Measurements from ENCODE around the gene TBC1D22A. TPM values are rescaled to one million over a fixed set of nuclear protein-coding genes. Genes with fewer than 3 reads are reported as not detected.

TBC1D22A gene
- total and polyA plus RNA-seq, 2 experiments from 2014 or later = 9.6 to 13.3 TPM

DNA sequence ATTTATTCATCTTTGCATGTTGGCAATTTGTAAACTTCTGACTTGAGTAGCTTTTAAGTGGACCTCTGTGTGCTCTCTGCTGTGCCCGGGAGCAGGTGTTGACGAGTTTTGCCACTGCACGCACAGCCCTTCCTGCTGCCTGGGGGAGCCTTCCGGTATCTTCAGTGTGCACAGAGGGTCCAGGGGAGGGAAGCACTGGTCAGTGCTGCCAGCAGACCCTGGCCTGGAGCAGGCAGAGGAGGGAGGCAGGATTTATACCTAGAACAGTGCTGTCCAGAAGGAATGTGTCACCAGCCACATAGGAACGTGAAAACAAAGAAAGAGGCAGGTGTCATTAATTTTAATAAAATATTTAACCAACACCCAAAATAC, 403.6 kb downstream of the TBC1D22A start (continued):
- TF ChIP-seq, protein P1, sequence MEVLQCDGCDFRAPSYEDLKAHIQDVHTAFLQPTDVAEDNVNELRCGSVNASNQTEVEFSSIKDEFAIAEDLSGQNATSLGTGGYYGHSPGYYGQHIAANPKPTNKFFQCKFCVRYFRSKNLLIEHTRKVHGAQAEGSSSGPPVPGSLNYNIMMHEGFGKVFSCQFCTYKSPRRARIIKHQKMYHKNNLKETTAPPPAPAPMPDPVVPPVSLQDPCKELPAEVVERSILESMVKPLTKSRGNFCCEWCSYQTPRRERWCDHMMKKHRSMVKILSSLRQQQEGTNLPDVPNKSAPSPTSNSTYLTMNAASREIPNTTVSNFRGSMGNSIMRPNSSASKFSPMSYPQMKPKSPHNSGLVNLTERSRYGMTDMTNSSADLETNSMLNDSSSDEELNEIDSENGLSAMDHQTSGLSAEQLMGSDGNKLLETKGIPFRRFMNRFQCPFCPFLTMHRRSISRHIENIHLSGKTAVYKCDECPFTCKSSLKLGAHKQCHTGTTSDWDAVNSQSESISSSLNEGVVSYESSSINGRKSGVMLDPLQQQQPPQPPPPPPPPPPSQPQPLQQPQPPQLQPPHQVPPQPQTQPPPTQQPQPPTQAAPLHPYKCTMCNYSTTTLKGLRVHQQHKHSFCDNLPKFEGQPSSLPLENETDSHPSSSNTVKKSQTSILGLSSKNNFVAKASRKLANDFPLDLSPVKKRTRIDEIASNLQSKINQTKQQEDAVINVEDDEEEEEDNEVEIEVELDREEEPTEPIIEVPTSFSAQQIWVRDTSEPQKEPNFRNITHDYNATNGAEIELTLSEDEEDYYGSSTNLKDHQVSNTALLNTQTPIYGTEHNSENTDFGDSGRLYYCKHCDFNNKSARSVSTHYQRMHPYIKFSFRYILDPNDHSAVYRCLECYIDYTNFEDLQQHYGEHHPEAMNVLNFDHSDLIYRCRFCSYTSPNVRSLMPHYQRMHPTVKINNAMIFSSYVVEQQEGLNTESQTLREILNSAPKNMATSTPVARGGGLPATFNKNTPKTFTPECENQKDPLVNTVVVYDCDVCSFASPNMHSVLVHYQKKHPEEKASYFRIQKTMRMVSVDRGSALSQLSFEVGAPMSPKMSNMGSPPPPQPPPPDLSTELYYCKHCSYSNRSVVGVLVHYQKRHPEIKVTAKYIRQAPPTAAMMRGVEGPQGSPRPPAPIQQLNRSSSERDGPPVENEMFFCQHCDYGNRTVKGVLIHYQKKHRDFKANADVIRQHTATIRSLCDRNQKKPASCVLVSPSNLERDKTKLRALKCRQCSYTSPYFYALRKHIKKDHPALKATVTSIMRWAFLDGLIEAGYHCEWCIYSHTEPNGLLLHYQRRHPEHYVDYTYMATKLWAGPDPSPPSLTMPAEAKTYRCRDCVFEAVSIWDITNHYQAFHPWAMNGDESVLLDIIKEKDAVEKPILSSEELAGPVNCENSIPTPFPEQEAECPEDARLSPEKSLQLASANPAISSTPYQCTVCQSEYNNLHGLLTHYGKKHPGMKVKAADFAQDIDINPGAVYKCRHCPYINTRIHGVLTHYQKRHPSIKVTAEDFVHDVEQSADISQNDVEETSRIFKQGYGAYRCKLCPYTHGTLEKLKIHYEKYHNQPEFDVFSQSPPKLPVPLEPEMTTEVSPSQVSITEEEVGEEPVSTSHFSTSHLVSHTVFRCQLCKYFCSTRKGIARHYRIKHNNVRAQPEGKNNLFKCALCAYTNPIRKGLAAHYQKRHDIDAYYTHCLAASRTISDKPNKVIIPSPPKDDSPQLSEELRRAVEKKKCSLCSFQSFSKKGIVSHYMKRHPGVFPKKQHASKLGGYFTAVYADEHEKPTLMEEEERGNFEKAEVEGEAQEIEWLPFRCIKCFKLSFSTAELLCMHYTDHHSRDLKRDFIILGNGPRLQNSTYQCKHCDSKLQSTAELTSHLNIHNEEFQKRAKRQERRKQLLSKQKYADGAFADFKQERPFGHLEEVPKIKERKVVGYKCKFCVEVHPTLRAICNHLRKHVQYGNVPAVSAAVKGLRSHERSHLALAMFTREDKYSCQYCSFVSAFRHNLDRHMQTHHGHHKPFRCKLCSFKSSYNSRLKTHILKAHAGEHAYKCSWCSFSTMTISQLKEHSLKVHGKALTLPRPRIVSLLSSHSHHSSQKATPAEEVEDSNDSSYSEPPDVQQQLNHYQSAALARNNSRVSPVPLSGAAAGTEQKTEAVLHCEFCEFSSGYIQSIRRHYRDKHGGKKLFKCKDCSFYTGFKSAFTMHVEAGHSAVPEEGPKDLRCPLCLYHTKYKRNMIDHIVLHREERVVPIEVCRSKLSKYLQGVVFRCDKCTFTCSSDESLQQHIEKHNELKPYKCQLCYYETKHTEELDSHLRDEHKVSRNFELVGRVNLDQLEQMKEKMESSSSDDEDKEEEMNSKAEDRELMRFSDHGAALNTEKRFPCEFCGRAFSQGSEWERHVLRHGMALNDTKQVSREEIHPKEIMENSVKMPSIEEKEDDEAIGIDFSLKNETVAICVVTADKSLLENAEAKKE (CRISPR knock-in tag; IDR thresholded peaks at IDR 0.05) = no peak
- no peak for TF ChIP-seq CREB1 (CRISPR knock-in tag; IDR thresholded peaks at IDR 0.05; ENCODE audit: low read depth)

DNA sequence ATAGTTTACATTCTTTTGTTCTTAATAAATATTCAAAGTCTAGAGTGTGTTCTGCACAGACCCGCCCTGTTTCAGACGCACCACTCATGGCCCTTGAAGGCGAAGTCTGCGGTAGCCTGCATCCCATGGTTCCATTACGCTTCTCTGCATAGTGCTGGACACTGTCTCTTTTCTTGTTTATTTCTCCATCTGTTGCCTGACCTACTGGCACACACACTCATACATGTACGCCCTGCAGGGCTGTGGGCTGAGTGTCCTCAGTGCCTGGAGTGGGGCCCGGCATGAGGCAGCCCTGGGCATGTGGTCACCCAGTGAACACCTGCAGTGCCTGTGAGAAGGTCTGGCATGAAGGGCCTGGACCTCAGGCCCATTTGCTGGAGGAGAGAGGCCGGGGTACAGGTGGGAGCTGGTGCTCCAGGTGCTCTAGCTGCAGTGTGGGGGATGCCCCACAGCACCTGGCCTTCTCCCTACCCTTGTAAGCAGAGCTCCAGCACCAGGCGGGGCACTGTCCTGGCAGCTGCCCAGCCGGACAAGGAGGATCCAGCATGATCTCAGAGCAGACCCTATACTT, 404.1 kb downstream of the TBC1D22A start:
- H3K9me3 Mint-ChIP-seq = peaks cover 17% of the 10 kb centered on the region
- peaks cover 14% of the 10 kb centered on the region for H3K36me3 Mint-ChIP-seq (ENCODE audit: low read depth)
- Histone ChIP-seq H4K20me1 (replicated peaks; ENCODE audit: insufficient read depth) (no peaks in the 10 kb centered on the region), H3K27me3 (ENCODE audit: insufficient read depth) (no peaks in the 10 kb centered on the region), H3K27ac (ENCODE audit: low read depth) (no peak overlapping the region), H3F3A (replicated peaks; ENCODE audit: low read depth) (no peaks in the 10 kb centered on the region), H3K36me3 (ENCODE audit: insufficient read depth) (peaks cover 3% of the 10 kb centered on the region; the same call in 1 of the 2 replicates), H3K4me3 (no peak overlapping the region), H3K79me2 (replicated peaks; ENCODE audit: insufficient read depth) (no peaks in the 10 kb centered on the region), H2AFZ (no peak overlapping the region), H3K4me2 (no peak overlapping the region), H3K9me2 (ENCODE audit: insufficient read depth) (no peaks in the 10 kb centered on the region), H3K4me1 (ENCODE audit: insufficient read depth) (no peaks in the 10 kb centered on the region)
- H3K4me3 Mint-ChIP-seq = no peak overlapping the region
- H3K27me3 Mint-ChIP-seq (ENCODE audit: insufficient read depth, low read depth, poor library complexity) = peaks cover 5% of the 10 kb centered on the region
- DNase-seq (ENCODE audit: low spot score) = no peak
- no peak overlapping the region for H3K27ac Mint-ChIP-seq
- ATAC-seq = no peak
- 0 out of 3 replicates have a peak, but pooled peaks cover 2% of the 10 kb centered on the region for H3K4me1 Mint-ChIP-seq
- TF ChIP-seq STAT1 (IDR thresholded peaks at IDR 0.05; ENCODE audit: unreplicated experiment) (no peak), ZNF114 (CRISPR knock-in tag; IDR thresholded peaks at IDR 0.05) (no peak), POLR2AphosphoS5 (IDR thresholded peaks at IDR 0.05; ENCODE audit: low read depth) (no peak), EZH2 (IDR thresholded peaks at IDR 0.05; ENCODE audit: low read depth, unreplicated experiment) (no peak), JUNB (IDR thresholded peaks at IDR 0.05; ENCODE audit: unreplicated experiment) (no peak)
- TF ChIP-seq, protein P1 (CRISPR knock-in tag; IDR thresholded peaks at IDR 0.05) = no peak
- TF ChIP-seq, protein P2, sequence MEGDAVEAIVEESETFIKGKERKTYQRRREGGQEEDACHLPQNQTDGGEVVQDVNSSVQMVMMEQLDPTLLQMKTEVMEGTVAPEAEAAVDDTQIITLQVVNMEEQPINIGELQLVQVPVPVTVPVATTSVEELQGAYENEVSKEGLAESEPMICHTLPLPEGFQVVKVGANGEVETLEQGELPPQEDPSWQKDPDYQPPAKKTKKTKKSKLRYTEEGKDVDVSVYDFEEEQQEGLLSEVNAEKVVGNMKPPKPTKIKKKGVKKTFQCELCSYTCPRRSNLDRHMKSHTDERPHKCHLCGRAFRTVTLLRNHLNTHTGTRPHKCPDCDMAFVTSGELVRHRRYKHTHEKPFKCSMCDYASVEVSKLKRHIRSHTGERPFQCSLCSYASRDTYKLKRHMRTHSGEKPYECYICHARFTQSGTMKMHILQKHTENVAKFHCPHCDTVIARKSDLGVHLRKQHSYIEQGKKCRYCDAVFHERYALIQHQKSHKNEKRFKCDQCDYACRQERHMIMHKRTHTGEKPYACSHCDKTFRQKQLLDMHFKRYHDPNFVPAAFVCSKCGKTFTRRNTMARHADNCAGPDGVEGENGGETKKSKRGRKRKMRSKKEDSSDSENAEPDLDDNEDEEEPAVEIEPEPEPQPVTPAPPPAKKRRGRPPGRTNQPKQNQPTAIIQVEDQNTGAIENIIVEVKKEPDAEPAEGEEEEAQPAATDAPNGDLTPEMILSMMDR (conservative IDR thresholded peaks at IDR 0.05; ENCODE audit: low read depth in 2 of 2) = no peak
